HG03025 (cell line): Measurements from ENCODE around the gene CMTM3.
"Not testable (repeated sequence)": the region's sequence is repeated elsewhere in the genome, so short reads cannot be mapped to it uniquely, and the experiment has no call there.

Experiments
- ATAC-seq: cut with Tn5 transposase; IDR thresholded peaks from one replicate; pipeline ENCODE4 v1.9.1; 2021; ENCODE audit warnings: mild to moderate bottlenecking, moderate library complexity; ENCODE audit not compliant: unreplicated experiment, low FRiP score

CMTM3 gene

GRCh38 chr16:66604376-66605176 lies at the start of gene CMTM3:
Gene CMTM3 (plus strand): TSS chr16:66604704. CDS start chr16:66604806, 102 bp downstream.
- peak; percentile 52 for ATAC-seq

GRCh38 chr16:66560107-66560506 lies 44.4 kb upstream of the CMTM3 start:
- no peak for ATAC-seq

GRCh38 chr16:66561381-66562080 lies 43.0 kb upstream of the CMTM3 start:
- no peak for ATAC-seq

- ATAC-seq, result no peak
Measured at GRCh38 chr16:66562409-66562808, 42.1 kb upstream of the CMTM3 start.

GRCh38 chr16:66562986-66563385 lies 41.5 kb upstream of the CMTM3 start:
- ATAC-seq, result no peak

GRCh38 chr16:66563574-66564334 lies 40.8 kb upstream of the CMTM3 start:
- no peak for ATAC-seq

- no peak for ATAC-seq
Measured at GRCh38 chr16:66566051-66566901, 38.2 kb upstream of the CMTM3 start, which contains the start of gene CMTM1. Gene CMTM1 (plus strand): TSS chr16:66566439. CDS start chr16:66566514, 75 bp downstream.

- not testable (repeated sequence) for ATAC-seq
Measured at GRCh38 chr16:66567270-66567669, 37.2 kb upstream of the CMTM3 start.

- no peak for ATAC-seq
Measured at GRCh38 chr16:66568355-66568754, 36.1 kb upstream of the CMTM3 start.

GRCh38 chr16:66569131-66569530 lies 35.4 kb upstream of the CMTM3 start:
- no peak for ATAC-seq

GRCh38 chr16:66569827-66570405 lies 34.6 kb upstream of the CMTM3 start:
- no peak for ATAC-seq

GRCh38 chr16:66572356-66572755 lies 32.1 kb upstream of the CMTM3 start:
- ATAC-seq, result no peak

- no peak for ATAC-seq
Measured at GRCh38 chr16:66574081-66574480, 30.4 kb upstream of the CMTM3 start.

- no peak for ATAC-seq
Measured at GRCh38 chr16:66574531-66574930, 30.0 kb upstream of the CMTM3 start.

GRCh38 chr16:66575060-66575459 lies 29.4 kb upstream of the CMTM3 start:
- ATAC-seq, result no peak

- ATAC-seq, result no peak
Measured at GRCh38 chr16:66576296-66576695, 28.2 kb upstream of the CMTM3 start.

GRCh38 chr16:66578651-66579531 lies 25.6 kb upstream of the CMTM3 start, which contains the start of gene CMTM2:
Gene CMTM2 (plus strand): TSS chr16:66579463. CDS start chr16:66579608, 145 bp downstream.
- ATAC-seq, result no peak

- ATAC-seq, result no peak
Measured at GRCh38 chr16:66580605-66581209, 23.8 kb upstream of the CMTM3 start.
